A549 treated with dexamethasone at 1 μM for 4 hours (cell line): ENCODE data around the gene PLA2G10. TPM values are rescaled to one million over a fixed set of nuclear protein-coding genes. Genes with fewer than 3 reads are reported as not detected.

Experiments
- total RNA-seq: library from RNA; stranded (reverse); fragments of 200-300 nt; extraction: Qiagen RNA extraction; gene quantifications from 5 replicates; pipeline ENCODE4 v1.2.3, GENCODE V29; 2022

The PLA2G10 gene, protein sequence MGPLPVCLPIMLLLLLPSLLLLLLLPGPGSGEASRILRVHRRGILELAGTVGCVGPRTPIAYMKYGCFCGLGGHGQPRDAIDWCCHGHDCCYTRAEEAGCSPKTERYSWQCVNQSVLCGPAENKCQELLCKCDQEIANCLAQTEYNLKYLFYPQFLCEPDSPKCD
- 0.28 to 0.66 TPM (median 0.37 TPM) in 5 replicates for total RNA-seq

DNA sequence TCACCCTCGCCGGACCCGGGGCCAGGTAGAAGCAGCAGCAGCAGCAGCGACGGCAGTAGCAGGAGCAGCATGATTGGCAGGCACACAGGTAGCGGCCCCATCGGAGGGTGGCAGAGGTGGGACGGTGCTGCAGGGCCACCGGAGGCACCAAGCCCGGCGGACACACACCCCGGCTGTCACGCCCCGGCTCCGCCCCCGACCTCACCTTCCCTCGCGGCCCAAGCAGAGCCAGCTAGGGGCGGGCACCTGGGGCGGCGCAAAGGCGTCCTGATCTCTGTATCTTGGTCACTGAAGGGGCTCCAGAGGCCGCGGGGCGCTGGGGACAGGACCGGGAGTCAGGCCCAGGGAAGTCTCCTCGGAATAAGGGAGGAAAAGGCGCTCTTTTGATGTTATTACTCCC lies at the start of gene PLA2G10:
PLA2G10 (minus strand) TSS at position 180 of the 400 bp plus-strand sequence; CDS start at position 101, 79 bp downstream.

DNA sequence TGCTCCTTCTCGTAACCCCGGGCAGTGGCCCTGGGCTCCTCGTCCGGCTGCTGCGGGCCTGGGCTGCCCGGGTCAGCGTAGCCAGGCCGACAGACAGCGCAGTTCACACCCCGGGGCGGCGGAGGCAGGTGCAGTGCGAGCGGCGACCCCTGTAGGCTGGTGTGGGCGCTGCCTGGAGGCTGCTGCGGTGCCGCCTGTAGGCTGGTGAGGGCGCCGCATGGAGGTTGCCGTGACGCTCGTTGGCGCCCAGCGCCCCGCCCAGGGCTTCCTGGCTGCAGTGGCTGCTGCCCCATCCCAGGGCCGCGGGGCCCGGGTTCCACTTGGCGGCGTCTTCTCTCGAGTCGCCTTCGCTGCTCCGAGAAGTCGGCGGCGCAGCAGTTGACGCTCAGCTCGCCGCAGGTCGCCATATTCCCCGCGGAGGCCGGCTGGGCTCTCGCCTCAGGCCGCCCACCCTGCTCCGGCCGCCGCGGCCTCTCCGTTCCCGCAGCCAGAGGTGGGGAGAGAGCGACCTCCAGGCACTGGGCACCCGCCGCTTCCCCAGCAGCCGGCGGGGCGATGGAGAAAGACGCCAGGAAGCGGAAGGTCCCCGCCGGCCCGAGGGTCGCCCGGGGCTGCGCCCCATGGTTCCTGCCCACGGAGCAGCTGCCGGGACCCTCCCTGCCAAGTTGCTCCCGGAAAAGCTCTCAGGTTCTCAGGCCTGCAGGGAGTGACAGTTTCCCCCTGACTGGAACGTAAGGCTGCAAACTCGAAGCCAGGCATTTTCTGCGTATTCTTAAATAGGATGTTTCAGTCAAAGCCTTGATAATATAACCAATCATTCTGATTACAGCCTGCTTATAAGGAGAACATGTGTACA lies 48.4 kb upstream of the PLA2G10 start, which contains the start of gene NPIPA2:
NPIPA2 (plus strand) TSS at position 261 of the 856 bp plus-strand sequence. CDS start 5,533 bp downstream, outside the sequence.

DNA sequence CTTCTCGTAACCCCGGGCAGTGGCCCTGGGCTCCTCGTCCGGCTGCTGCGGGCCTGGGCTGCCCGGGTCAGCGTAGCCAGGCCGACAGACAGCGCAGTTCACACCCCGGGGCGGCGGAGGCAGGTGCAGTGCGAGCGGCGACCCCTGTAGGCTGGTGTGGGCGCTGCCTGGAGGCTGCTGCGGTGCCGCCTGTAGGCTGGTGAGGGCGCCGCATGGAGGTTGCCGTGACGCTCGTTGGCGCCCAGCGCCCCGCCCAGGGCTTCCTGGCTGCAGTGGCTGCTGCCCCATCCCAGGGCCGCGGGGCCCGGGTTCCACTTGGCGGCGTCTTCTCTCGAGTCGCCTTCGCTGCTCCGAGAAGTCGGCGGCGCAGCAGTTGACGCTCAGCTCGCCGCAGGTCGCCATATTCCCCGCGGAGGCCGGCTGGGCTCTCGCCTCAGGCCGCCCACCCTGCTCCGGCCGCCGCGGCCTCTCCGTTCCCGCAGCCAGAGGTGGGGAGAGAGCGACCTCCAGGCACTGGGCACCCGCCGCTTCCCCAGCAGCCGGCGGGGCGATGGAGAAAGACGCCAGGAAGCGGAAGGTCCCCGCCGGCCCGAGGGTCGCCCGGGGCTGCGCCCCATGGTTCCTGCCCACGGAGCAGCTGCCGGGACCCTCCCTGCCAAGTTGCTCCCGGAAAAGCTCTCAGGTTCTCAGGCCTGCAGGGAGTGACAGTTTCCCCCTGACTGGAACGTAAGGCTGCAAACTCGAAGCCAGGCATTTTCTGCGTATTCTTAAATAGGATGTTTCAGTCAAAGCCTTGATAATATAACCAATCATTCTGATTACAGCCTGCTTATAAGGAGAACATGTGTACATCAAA lies 9.3 kb upstream of the PLA2G10 start, which contains the start of gene NPIPA3:
NPIPA3 (plus strand) TSS at position 256 of the 856 bp plus-strand sequence. CDS start 5,533 bp downstream, outside the sequence.

DNA sequence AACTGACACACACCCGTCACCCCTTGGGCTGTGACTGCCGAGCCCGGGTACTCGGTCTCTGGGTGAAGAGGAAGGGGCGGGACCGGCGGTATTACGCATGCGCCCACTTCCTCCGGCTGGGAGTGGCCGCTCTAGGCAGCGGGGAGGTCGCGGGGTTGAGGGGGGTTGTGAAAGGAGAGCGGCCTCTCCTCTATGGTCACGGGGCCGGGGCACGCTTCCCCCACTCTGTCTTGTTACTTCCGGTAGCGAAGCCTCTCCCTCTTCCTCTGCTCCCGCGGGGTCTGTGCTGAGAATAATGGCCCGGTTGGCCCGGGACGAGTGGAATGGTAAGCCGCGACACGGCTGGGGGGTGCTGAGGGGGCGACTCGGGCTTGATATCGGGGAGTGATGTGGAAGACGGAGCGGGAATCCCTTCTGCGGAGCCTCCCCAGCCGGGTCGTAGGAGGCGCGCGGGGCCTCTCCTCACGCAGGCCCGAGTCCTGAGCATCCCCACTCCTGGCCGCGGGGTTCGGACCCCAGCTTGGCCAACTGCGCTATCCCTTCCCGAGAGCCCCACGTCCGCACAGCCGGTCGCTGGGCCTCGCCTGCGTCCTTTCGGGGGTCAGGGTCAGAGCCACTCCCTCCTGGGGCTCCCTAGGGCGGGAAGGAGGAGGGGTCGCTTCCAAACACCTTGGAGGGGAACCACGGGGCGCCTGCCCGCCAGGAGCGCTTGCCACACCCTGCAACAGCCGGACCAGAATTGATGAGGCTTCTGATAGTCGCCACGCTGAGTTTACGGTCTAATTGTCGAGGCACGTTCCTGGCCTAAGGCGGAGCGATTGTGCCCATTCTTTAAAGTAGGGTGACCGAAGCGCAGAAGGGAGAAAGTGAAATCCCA lies 61.2 kb downstream of the PLA2G10 start, which contains the start of gene BFAR:
BFAR (plus strand) TSS at position 259 of the 877 bp plus-strand sequence. CDS start 11,396 bp downstream, outside the sequence.

DNA sequence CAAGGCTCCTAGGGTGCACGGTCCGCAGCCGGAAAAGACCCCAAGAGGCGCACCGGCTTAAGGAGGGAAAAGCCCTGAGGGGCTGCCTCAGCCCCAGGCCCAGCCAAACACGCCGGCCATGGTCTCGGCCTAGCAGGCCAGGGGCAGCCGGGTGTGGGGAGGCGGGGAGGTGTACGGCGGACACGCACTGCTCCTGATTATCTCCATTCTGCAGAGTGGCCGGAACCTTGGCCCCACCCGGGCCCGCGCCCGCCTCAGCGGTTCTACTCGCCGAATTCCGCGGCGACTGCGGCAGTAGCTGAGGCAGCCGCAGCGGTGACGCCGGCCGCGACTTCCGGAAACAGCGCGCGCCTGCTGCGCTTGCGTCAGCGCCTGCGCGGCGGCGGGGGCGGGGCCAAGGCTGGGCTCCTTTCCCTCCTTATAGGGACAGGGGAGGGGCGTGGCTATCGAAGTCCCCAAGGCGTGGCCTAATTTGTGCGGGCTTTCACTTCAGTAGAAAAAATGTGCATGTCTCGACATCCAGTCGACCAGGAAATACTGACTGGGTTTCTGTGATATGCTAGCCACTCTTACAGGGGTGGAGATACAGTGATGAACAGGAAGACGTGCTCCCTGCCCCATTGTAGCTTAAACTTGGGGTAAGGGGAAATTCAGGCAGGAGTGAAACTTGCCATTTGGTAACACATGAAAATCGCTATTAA lies 64.0 kb downstream of the PLA2G10 start, which contains the start of gene PARN:
PARN (minus strand) TSS at position 342 of the 701 bp plus-strand sequence; CDS start at position 207, 135 bp downstream.

Other genes with a start within 250 kb of the PLA2G10 start
- gene PARN, start 64.0 kb downstream of the PLA2G10 start, total RNA-seq, result 40.9 to 45.5 TPM (median 42.2 TPM) in 5 replicates
- 128 to 140 TPM (median 137 TPM) in 5 replicates for gene BFAR, start 61.4 kb downstream of the PLA2G10 start, total RNA-seq
- gene NPIPA3, start 9.1 kb upstream of the PLA2G10 start, total RNA-seq, result 0.35 to 1.9 TPM (median 1.0 TPM) in 5 replicates
- 1.2 to 2.7 TPM (median 1.8 TPM) in 5 replicates for gene NPIPA2, start 48.2 kb upstream of the PLA2G10 start, total RNA-seq
- 90.2 to 114 TPM (median 112 TPM) in 5 replicates for gene NOMO1, start 139.4 kb upstream of the PLA2G10 start, total RNA-seq
- gene NPIPA1, start 243.1 kb upstream of the PLA2G10 start, total RNA-seq, result 28.2 to 54.6 TPM (median 45.8 TPM) in 5 replicates